NOMO-1 treated with DMSO at 0.1 percent for 48 hours (cell line): ENCODE results near the gene MLLT3.
"Not testable (repeated sequence)": the region's sequence is repeated elsewhere in the genome, so short reads cannot be mapped to it uniquely, and the experiment has no call there.

ENCODE experiments used
- DNase-seq: peaks from one replicate; lab custom pipeline; 2025; ENCODE audit not compliant: unreplicated experiment; lab: John Stamatoyannopoulos, UW

The MLLT3 gene

GRCh38 chr9:20599195-20599594 is 23.1 kb downstream of the MLLT3 start:
- DNase-seq: no peak

GRCh38 chr9:20598367-20598766 is 23.9 kb downstream of the MLLT3 start:
- no peak for DNase-seq

GRCh38 chr9:20597862-20598261 is 24.4 kb downstream of the MLLT3 start:
- DNase-seq: no peak

GRCh38 chr9:20594608-20595007 is 27.7 kb downstream of the MLLT3 start:
- DNase-seq: no peak

- no peak for DNase-seq
Measured at GRCh38 chr9:20593537-20593936, 28.8 kb downstream of the MLLT3 start.

GRCh38 chr9:20593105-20593504 is 29.2 kb downstream of the MLLT3 start:
- DNase-seq: no peak

- no peak for DNase-seq
Measured at GRCh38 chr9:20592673-20593072, 29.6 kb downstream of the MLLT3 start.

- DNase-seq: no peak
Measured at GRCh38 chr9:20591223-20591622, 31.1 kb downstream of the MLLT3 start.

GRCh38 chr9:20584968-20585643 is 37.2 kb downstream of the MLLT3 start:
- no peak for DNase-seq

- not testable (repeated sequence) for DNase-seq
Measured at GRCh38 chr9:20583088-20583487, 39.2 kb downstream of the MLLT3 start.

GRCh38 chr9:20582150-20582549 is 40.1 kb downstream of the MLLT3 start:
- no peak for DNase-seq

GRCh38 chr9:20580673-20581072 is 41.6 kb downstream of the MLLT3 start:
- no peak for DNase-seq

GRCh38 chr9:20579524-20580314 is 42.6 kb downstream of the MLLT3 start:
- no peak for DNase-seq

GRCh38 chr9:20573023-20573422 is 49.3 kb downstream of the MLLT3 start:
- no peak for DNase-seq

- no peak for DNase-seq
Measured at GRCh38 chr9:20570756-20571155, 51.5 kb downstream of the MLLT3 start.

- DNase-seq: no peak
Measured at GRCh38 chr9:20570087-20570486, 52.2 kb downstream of the MLLT3 start.

GRCh38 chr9:20569525-20569924 is 52.8 kb downstream of the MLLT3 start:
- DNase-seq: no peak

- DNase-seq: no peak
Measured at GRCh38 chr9:20568400-20568799, 53.9 kb downstream of the MLLT3 start.

GRCh38 chr9:20566401-20566800 is 55.9 kb downstream of the MLLT3 start:
- DNase-seq: no peak

GRCh38 chr9:20564650-20565049 is 57.6 kb downstream of the MLLT3 start:
- DNase-seq: no peak

GRCh38 chr9:20563917-20564316 is 58.4 kb downstream of the MLLT3 start:
- DNase-seq: no peak

GRCh38 chr9:20562051-20562450 is 60.2 kb downstream of the MLLT3 start:
- no peak for DNase-seq

- DNase-seq: no peak
Measured at GRCh38 chr9:20561531-20561930, 60.8 kb downstream of the MLLT3 start.
